Measurements from ENCODE around the gene KIF5C. TPM values are rescaled to one million over a fixed set of nuclear protein-coding genes. Genes with fewer than 3 reads are reported as not detected.

The KIF5C gene
- total RNA-seq, 2 donors from 2014 or later = 2.0 to 2.6 TPM

- TF ChIP-seq POLR2A (IDR thresholded peaks at IDR 0.05) (no peak), CTCF (IDR thresholded peaks at IDR 0.05) (no peak)
- intact Hi-C loops (cut with DNase I) = no loop called here
- Histone ChIP-seq H3K36me3 (replicated peaks in 1 of 2; ENCODE audit: insufficient read depth in 1 of 2, low read depth in 2 of 2) (no peaks in the 10 kb centered on the region), H3K4me1 (no peaks in the 10 kb centered on the region), H3K27me3 (no peaks in the 10 kb centered on the region), H3K9me3 (no peaks in the 10 kb centered on the region), H3K27ac (no peak overlapping the region), H3K4me3 (no peak overlapping the region)
- no peak for ATAC-seq
- 82 to 86% methylated on average over 7 of the region's 7 CpGs for WGBS, 2 donors
- DNase-seq = no peak
Observed at GRCh38 chr2:148949348-148949747, 74.3 kb downstream of the KIF5C start.

GRCh38 chr2:148952621-148953020, 77.6 kb downstream of the KIF5C start:
- H3K27ac ChIP-seq = no peak overlapping the region
- ATAC-seq (no peak), DNase-seq (no peak)
- H3K36me3 ChIP-seq (replicated peaks in 1 of 2; ENCODE audit: insufficient read depth in 1 of 2, low read depth in 2 of 2) = no peaks in the 10 kb centered on the region
- no peaks in the 10 kb centered on the region for H3K4me1 ChIP-seq
- no peaks in the 10 kb centered on the region for H3K27me3 ChIP-seq
- H3K4me3 ChIP-seq = no peak overlapping the region
- TF ChIP-seq CTCF (IDR thresholded peaks at IDR 0.05) (no peak), POLR2A (IDR thresholded peaks at IDR 0.05) (no peak)
- 72 to 73% methylated on average over 5 of the region's 5 CpGs for WGBS, 2 donors
- intact Hi-C loops (cut with DNase I) = no loop called here
- H3K9me3 ChIP-seq = no peaks in the 10 kb centered on the region

DNA sequence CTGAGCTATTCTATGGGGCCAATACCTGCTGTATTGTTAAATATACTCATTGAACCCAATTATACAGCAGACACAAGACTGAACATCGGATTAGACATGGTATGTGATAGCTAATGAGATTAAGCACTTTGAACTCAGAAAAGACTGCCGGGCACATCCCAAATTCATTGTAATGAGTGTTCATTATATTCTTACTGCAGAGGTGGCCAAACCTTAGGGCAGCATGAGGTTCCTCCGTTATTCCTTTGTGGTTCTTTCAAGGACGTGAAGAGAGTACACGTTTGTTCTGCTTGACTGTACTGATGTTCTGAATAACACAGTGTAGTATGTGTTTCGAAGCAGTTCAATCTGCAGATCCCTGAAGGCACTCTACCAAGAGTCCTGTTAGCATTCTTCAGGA, 78.4 kb downstream of the KIF5C start:
- WGBS, 2 donors = 67 to 78% methylated on average over 6 of the region's 6 CpGs
- ATAC-seq = no peak

GRCh38 chr2:148954536-148954935, 79.5 kb downstream of the KIF5C start:
- H3K27ac ChIP-seq = no peak overlapping the region
- H3K4me3 ChIP-seq = no peak overlapping the region
- no peaks in the 10 kb centered on the region for H3K36me3 ChIP-seq (replicated peaks in 1 of 2; ENCODE audit: insufficient read depth in 1 of 2, low read depth in 2 of 2)
- no peaks in the 10 kb centered on the region for H3K4me1 ChIP-seq
- ATAC-seq (no peak), DNase-seq (no peak)
- TF ChIP-seq CTCF (IDR thresholded peaks at IDR 0.05) = no peak
- no peaks in the 10 kb centered on the region for H3K9me3 ChIP-seq
- intact Hi-C loops (cut with DNase I) = no loop called here
- H3K27me3 ChIP-seq = no peaks in the 10 kb centered on the region
- 57 to 62% methylated on average over 3 of the region's 3 CpGs for WGBS, 2 donors

More for the DNA sequence above, 78.4 kb downstream of the KIF5C start:
- H3K9me3 ChIP-seq = no peaks in the 10 kb centered on the region
- no peaks in the 10 kb centered on the region for H3K4me1 ChIP-seq
- no peak for TF ChIP-seq POLR2A (IDR thresholded peaks at IDR 0.05)
- TF ChIP-seq CTCF (IDR thresholded peaks at IDR 0.05) = no peak
- no peaks in the 10 kb centered on the region for H3K27me3 ChIP-seq
- H3K27ac ChIP-seq = no peak overlapping the region
- intact Hi-C loops (cut with DNase I) = no loop called here
- H3K4me3 ChIP-seq = no peak overlapping the region
- H3K36me3 ChIP-seq (replicated peaks in 1 of 2; ENCODE audit: insufficient read depth in 1 of 2, low read depth in 2 of 2) = no peaks in the 10 kb centered on the region
- no peak for DNase-seq

DNA sequence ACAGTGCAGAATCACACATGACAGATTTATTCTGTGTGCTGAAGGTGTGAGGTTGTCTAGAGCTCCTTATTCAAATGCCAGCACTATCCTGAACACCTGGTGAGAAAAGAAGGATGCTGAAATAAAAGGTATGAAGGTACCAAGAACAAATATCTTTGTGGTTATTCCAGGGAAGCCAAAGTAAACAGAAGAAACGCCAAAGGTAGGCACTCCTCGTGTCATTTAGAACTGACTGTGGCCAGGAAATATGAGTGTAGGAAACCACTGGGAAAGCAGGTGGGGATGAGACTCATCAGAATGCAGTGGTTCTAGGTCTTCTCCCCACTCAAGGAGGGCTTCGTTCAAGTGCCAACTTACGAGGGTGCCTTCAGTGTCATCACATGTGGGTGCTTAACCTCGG, 80.8 kb downstream of the KIF5C start:
- Histone ChIP-seq H3K27ac (no peak overlapping the region), H3K4me1 (no peaks in the 10 kb centered on the region), H3K36me3 (replicated peaks in 1 of 2; ENCODE audit: insufficient read depth in 1 of 2, low read depth in 2 of 2) (no peaks in the 10 kb centered on the region), H3K9me3 (no peaks in the 10 kb centered on the region), H3K27me3 (no peaks in the 10 kb centered on the region), H3K4me3 (no peak overlapping the region)
- WGBS, 2 donors = 42 to 55% methylated on average over 5 of the region's 5 CpGs
- intact Hi-C loops (cut with DNase I) = no loop called here
- no peak for ATAC-seq
- TF ChIP-seq POLR2A (IDR thresholded peaks at IDR 0.05) (no peak), CTCF (IDR thresholded peaks at IDR 0.05) (no peak)
- no peak for DNase-seq

Measured in body of pancreas (tissue), 4 donors.